ENCODE results near the gene UBE2S. TPM values are rescaled to one million over a fixed set of nuclear protein-coding genes. Genes with fewer than 3 reads are reported as not detected.
A peak's percentile ranks its signal among the peaks of the same experiment; 100 is the strongest.

The UBE2S gene
- polyA plus RNA-seq, 5 donors: 32.8 to 53.3 (median 35.3) TPM

GRCh38 chr19:55384920-55385723 lies 22.5 kb downstream of the UBE2S start:
- DNase-seq: peak; percentile 95

GRCh38 chr19:55384131-55384919 lies 23.3 kb downstream of the UBE2S start, which contains the start of gene TMEM238:
TMEM238 (minus strand) TSS chr19:55384292; CDS start chr19:55384259, 33 bp downstream.
- DNase-seq: no peak

DNA sequence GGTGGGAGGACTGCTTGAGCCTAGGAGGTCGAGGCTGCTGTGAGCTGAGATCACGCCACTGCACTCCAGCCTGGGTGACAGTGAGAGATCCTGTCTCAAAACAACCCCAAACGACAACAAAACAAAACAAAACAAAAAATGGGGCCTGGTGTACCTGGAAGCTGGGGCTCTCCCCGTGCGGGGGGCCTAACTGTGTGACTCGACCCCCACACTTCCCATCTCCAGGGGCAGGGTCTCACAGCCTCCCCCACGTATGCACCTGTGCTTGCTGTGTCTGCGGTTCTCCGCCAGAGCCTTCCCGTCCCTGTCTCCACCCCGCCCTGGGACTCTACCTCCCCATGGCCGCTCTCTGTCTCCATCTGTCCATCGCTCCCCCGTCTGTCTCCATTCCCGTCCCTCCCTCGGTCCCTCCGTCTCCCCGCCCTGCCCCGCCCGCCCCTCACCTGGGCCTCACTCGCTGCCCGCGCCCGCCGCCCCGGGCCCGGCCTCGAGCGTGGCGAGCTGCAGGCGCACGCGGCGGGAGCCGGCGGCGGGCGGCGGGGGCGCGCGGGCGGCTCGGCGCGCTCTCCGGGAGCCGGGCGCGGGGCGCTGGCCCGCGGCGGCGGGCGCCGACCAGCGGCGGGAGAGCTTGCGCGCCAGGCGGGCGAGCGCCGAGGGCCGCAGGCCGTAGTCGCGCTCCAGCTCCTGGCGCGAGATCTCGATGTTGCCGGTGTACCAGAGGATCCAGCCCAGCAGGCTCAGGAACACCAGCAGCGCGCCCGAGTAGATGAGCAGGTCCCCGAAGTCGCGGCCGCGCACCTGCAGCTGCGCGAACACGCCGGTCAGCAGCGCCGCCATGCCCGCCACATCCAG lies 24.1 kb downstream of the UBE2S start:
- DNase-seq: peak in 1 of 2 donors; percentile 63

GRCh38 chr19:55382522-55383054 lies 25.0 kb downstream of the UBE2S start:
- DNase-seq: no peak

DNA sequence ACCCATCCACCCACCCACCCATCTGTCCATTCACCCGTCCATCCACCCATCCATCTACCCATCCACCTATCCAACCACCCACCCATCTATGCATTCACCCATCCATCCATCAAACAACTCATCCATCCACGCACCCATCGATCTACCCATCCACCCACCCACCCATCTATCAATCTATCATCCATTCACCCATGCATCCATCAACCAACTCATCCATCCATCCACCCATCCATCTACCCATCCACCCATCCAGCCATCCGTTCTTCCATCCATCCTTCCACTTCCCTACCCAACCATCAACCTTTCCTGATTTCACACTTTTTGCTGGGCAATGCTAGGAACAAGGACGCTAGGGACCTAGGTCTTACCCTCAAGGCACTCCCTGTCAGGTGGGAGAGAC lies 25.6 kb downstream of the UBE2S start:
- no peak for DNase-seq

DNA sequence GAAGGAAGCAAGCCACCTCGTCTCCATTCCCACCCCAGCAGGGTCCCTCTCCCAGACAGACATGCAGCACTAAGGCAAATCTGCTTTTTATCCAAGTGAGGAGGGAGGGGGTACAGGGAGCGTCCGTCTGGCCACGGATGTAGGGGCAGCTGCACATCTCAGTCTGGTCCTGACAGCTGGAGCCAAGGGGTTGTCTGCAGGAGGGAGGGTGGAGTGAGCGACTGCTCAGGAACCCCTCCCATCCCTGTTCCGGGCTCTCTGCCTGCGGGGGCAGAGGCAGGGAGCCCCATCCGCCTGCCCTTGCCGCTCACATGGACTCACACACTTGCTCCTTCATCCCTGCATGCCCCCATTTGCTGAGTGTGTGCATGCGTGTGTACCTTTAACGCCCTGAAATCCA lies 28.4 kb downstream of the UBE2S start:
- DNase-seq: no peak

DNA sequence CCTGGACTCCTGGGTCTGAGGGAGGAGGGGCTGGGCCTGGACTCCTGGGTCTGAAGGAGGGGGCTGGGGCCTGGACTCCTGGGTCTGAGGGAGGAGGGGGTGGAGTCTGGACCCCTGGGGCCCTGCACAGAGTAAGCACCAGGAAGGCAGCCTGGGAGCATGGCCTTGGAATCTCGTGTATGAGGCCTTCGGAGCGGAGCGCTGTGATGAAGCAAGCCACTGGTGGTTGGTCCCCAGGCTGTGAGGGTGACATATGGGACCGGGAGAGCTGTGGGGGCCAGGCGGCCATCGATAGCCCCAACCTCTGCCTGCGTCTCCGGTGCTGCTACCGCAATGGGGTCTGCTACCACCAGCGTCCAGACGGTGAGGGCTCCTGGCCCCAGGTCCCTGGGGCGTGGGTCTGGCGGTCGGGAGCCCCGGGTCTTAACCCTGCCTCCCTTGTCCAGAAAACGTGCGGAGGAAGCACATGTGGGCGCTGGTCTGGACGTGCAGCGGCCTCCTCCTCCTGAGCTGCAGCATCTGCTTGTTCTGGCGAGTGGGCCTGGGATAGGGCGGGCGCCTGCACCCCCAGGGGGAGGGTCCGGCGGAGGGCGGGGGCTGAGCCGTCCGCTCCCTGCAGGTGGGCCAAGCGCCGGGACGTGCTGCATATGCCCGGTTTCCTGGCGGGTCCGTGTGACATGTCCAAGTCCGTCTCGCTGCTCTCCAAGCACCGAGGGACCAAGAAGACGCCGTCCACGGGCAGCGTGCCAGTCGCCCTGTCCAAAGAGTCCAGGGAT lies 30.0 kb downstream of the UBE2S start:
- DNase-seq: no peak

DNA sequence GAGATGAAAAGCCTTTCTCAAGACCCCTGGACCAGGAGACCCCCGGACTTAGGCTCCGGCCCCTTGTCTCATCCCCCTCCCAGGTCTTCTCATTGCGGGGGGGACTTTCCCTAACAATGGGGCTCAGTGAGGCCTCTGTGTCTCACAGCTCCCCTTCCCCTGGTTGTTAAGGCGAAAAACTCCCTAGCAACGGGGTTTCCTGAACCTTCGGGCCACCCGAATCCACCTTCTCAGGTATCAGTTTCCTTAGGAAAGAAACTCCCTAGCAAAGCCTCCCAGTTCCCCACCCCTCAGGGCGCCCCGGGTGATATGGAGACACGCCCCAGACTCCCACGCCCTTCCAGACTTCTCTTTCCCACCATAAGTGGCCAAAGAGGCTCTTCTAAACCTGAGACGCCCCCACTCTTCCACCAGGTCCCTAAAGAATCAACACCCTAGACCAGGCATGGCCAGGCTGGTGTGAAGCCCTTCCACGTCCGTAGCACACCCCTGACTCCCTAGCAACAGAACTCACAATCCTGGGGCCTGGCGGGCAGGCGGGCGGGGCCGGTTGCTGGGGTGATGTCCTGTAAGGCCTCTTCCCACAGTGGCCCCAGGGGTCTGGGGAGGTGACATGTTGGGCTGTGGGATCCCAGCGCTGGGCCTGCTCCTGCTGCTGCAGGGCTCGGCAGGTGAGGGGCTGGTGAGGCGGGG lies 31.2 kb downstream of the UBE2S start, which contains the start of gene TMEM190:
TMEM190 (plus strand) TSS at position 586 of the 693 bp plus-strand sequence; CDS start at position 614, 28 bp downstream.
- DNase-seq: no peak

GRCh38 chr19:55373993-55374757 lies 33.4 kb downstream of the UBE2S start:
- peak in 1 of 2 donors; percentile 51 for DNase-seq

DNA sequence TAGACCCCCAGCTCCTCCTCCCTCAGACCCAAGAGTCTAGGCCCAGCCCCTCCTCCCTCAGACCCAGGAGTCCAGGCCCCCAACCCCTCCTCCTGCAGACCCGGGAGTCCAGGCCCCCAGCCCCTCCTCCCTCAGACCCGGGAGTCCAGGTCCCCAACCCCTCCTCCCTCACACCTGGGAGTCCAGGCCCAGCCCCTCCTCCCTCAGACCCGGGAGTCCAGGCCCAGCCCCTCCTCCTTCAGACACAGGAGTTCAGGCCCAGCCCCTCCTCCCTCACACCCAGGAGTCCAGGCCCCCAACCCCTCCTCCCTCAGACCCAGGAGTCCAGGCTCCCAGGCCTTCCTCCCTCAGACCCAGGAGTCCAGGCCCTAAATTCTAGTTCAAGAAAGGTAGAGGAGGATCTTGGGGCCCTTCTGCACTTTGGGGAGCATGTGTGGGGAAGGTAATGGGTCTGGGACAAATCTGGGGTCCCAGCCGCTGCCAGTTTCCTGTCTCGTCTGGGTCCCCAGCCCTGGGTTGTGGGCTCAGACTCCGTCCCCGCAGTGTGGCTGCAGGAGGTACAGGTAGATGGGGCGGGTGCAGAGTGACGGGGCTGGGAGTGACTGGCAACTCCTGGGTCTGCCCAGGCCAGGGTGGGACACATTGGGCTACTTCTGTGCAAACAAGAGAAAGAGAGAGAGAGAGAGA lies 34.1 kb downstream of the UBE2S start:
- DNase-seq: no peak

GRCh38 chr19:55372316-55373081 lies 35.1 kb downstream of the UBE2S start:
- no peak for DNase-seq

DNA sequence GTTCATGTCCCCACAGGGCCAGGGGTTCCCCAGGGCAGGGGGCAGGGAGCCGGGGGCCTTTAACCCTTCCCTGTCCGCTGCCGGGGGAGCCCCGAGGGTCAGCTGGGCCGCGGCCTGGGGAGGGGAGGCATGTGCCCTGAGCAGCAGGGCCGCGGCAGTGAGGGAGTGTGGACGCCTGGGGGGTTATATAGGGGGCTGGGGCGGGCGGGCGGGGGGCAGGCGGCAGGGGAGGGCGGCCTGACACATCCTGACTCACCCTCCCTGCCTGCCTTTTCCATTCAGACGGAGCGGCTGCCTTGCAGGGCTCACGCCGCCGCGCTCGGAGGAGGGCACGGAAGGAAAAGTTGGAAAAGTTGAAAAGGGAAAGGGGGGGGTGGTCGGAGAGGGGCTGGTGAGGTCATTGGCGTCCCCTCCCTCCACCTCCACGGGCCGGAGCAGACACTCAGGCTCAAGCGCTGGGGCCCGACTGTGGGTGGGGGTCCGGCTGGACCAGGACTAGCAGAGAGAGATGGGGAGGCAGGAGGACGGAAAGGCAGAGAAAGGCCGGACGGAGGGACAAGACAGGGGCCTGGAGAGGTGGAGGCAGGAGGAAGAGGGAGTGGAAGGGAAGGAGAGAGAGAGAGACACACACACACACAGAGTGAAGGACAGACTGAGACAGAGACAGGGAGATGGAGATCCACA lies 37.1 kb downstream of the UBE2S start, which contains the start of gene IL11:
IL11 (minus strand) TSS at position 159 of the 684 bp plus-strand sequence; CDS start at position 6, 153 bp downstream.
- DNase-seq: no peak

GRCh38 chr19:55369653-55370304 lies 37.8 kb downstream of the UBE2S start:
- DNase-seq: no peak

DNA sequence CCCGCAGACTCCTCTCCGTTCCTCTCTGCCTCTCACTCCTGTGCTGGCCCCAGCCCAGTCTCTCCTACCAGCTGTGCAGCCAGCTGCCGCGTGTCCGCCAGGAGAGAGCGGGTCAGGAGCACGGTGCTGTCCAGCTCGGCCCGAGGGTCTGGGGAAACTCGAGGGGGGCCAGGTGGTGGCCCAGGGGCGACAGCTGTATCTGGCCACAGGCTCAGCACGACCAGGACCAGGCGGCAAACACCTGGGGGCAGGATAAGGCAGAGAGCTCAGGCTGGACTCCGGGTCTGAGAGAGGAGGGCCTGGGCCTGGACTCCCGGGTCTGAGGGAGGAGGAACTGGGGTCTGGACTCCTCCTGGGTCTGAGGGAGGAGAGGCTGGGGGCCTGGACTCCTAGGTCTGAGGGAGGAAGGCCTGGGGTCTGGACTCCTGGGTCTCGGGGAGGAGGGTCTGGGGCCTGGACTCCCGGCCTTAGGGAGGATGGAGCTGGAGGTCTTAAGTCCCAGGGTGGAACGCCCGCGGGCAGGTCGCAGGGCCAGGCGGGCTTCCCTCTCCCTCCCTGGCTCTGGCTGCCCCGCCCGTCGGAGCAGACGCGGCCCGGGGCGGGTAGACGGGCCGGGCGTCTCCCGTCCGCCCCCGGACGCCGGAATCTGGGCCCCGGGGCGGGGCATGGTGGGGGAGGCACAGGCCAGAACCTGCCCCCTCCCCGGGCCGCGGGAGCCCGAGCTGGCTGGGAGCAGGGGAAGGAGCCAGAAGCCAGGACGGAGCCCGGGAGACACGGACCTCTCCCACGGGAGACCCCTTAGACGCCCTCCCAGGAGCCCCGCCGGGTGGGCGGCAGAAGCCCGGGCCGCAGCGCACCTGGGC lies 38.7 kb downstream of the UBE2S start:
- DNase-seq: no peak

GRCh38 chr19:55368106-55368505 lies 39.5 kb downstream of the UBE2S start:
- DNase-seq: no peak
